K562 (cell line): ENCODE results near the gene ZC3H12C. TPM values are rescaled to one million over a fixed set of nuclear protein-coding genes. Genes with fewer than 3 reads are reported as not detected.

Experiments
- EHMT2 ChIP-seq: fragments of 450-650 bp; IDR thresholded peaks from 2 replicates; pipeline ENCODE4 v1.6.1; 2018; ENCODE audit warnings: antibody characterized with exemption
- HINFP ChIP-seq: fragments of 450-650 bp; conservative IDR thresholded peaks from 2 replicates; pipeline ENCODE4 v1.6.1; 2016; ENCODE audit warnings: missing genetic modification characterization, low read depth, mild to moderate bottlenecking, control low read depth, missing compliant biosample characterization
- PREB ChIP-seq: sonication (generic); formaldehyde crosslinking; IDR thresholded peaks from 2 replicates; pipeline ENCODE4 v1.8.1; 2023; ENCODE audit warnings: mild to moderate bottlenecking, missing genetic modification reagents
- PRMT5 ChIP-seq: sonication (generic); formaldehyde crosslinking; IDR thresholded peaks from 2 replicates; pipeline ENCODE4 v1.5.0; 2020; ENCODE audit warnings: missing genetic modification reagents
- SAFB ChIP-seq: fragments of 200-400 bp; formaldehyde crosslinking; IDR thresholded peaks from 2 replicates; pipeline ENCODE4 v1.6.1; 2017; ENCODE audit warnings: low read depth, low read length, borderline replicate concordance
- SAFB2 ChIP-seq: fragments of 200-400 bp; formaldehyde crosslinking; IDR thresholded peaks from 2 replicates; pipeline ENCODE4 v1.6.1; 2018; ENCODE audit warnings: borderline replicate concordance, low read length, low read depth, moderate library complexity; ENCODE audit not compliant: severe bottlenecking
- TAF7 ChIP-seq: fragments of 450-650 bp; IDR thresholded peaks from 2 replicates; pipeline ENCODE4 v1.6.1; 2016; ENCODE audit warnings: missing genetic modification characterization, missing compliant biosample characterization
- TFAM ChIP-seq: fragments of 250-450 bp; sonication (Bioruptor Pico); conservative IDR thresholded peaks from 2 replicates; pipeline ENCODE4 v1.5.0; 2021; ENCODE audit warnings: mild to moderate bottlenecking, moderate library complexity
- TGIF2 ChIP-seq: sonication (generic); formaldehyde crosslinking; IDR thresholded peaks from 2 replicates; pipeline ENCODE4 v1.8.1; 2022; ENCODE audit warnings: mild to moderate bottlenecking, missing genetic modification reagents, moderate library complexity
- ZNF384 ChIP-seq: IDR thresholded peaks from 2 replicates; pipeline ENCODE4 v1.6.1; 2012; ENCODE audit warnings: low read depth, low read length, improper control_type of control experiment
- ZNF398 ChIP-seq: fragments of 250-450 bp; sonication (Bioruptor Pico); IDR thresholded peaks from 2 replicates; pipeline ENCODE4 v1.8.0; 2021; ENCODE audit warnings: moderate library complexity, mild to moderate bottlenecking, inconsistent platforms
- ZNF407 ChIP-seq: fragments of 450-650 bp; IDR thresholded peaks from 2 replicates; pipeline ENCODE4 v1.6.1; 2016; ENCODE audit warnings: low read depth
- ZNF583 ChIP-seq: fragments of 250-450 bp; sonication (Bioruptor Pico); IDR thresholded peaks from 2 replicates; pipeline ENCODE4 v1.4.0; 2020
- ZNF584 ChIP-seq: fragments of 200-800 bp; sonication (Bioruptor generic); IDR thresholded peaks from 2 replicates; pipeline ENCODE4 v1.6.1; 2016; ENCODE audit warnings: low read depth, mild to moderate bottlenecking, missing genetic modification characterization, missing compliant biosample characterization
- polyA plus RNA-seq, 8 experiments: library from polyadenylated mRNA; depleted of rRNA in 4 of 8; stranded (reverse) in 5 of 8; unstranded in 3 of 8; fragments of >200 nt; fragmentation: Nextera tagmentation in 2 of 8; fragmentation: Illumina TruSeq in 1 of 8; extraction: Ambion mirVana in 2 of 8; extraction: Trizol in 1 of 8; gene quantifications; 2 replicates each; pipeline versions ENCODE4 v1.2.1 to v1.2.3, GENCODE V29; 2011 to 2014; ENCODE audit warnings: inconsistent platforms in 1 of 8, missing spikeins in 1 of 8
- total RNA-seq, 7 experiments: library from RNA; depleted of rRNA in 6 of 7; stranded (reverse); fragments of >200 nt in 6 of 7; fragmentation: Illumina TruSeq in 2 of 7; extraction: Trizol in 2 of 7; gene quantifications; 2 replicates each; pipeline versions ENCODE4 v1.2.1 to v1.2.3, GENCODE V29; 2011 to 2021; ENCODE audit warnings: low replicate concordance in 1 of 7
- TF ChIP-seq, protein P1 (sequence below): fragments of 250-450 bp; sonication (Bioruptor Pico); IDR thresholded peaks from 2 replicates; pipeline ENCODE4 v1.5.0; 2021

ZC3H12C gene
- total and polyA plus RNA-seq, 9 of the 15 experiments (the other 6 are each of a cell fraction or from before 2014, with no cell fraction given): 0.56 to 5.9 (median 3.3) TPM

- 0 out of 2 replicates have a peak, but pooled peaks have one; percentile 41 for TF ChIP-seq HINFP (tag)
- TF ChIP-seq SAFB2: no peak
- TF ChIP-seq ZNF584: peak; percentile 28; the same call in 1 of the 2 replicates
- peak; percentile 72; the same call in 1 of the 2 replicates for TF ChIP-seq ZNF583
- TF ChIP-seq PREB: no peak
- TF ChIP-seq ZNF398: peak; percentile 60; the same call in 1 of the 2 replicates
- no peak for TF ChIP-seq TGIF2 (CRISPR knock-in tag)
- TF ChIP-seq PRMT5 (CRISPR knock-in tag): no peak
- TF ChIP-seq ZNF407: no peak
- no peak for TF ChIP-seq TFAM (CRISPR knock-in tag)
- TF ChIP-seq EHMT2: no peak
- TF ChIP-seq ZNF384: no peak
- TF ChIP-seq SAFB: no peak
- no peak for TF ChIP-seq TAF7
- TF ChIP-seq, protein P1, sequence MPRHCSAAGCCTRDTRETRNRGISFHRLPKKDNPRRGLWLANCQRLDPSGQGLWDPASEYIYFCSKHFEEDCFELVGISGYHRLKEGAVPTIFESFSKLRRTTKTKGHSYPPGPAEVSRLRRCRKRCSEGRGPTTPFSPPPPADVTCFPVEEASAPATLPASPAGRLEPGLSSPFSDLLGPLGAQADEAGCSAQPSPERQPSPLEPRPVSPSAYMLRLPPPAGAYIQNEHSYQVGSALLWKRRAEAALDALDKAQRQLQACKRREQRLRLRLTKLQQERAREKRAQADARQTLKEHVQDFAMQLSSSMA (CRISPR knock-in tag): 0 out of 2 replicates have a peak, but pooled peaks have one; percentile 25
These were observed 17.4 kb upstream of the ZC3H12C start (continued) for GRCh38 chr11:110075847-110076208.
